ENCODE data around the gene IQSEC1. TPM values are rescaled to one million over a fixed set of nuclear protein-coding genes. Genes with fewer than 3 reads are reported as not detected.

The IQSEC1 gene
- total and polyA plus RNA-seq, 9 of the 15 experiments (the other 6 are each of a cell fraction or from before 2014, with no cell fraction given) = 0.56 to 39.0 (median 6.8) TPM

DNA sequence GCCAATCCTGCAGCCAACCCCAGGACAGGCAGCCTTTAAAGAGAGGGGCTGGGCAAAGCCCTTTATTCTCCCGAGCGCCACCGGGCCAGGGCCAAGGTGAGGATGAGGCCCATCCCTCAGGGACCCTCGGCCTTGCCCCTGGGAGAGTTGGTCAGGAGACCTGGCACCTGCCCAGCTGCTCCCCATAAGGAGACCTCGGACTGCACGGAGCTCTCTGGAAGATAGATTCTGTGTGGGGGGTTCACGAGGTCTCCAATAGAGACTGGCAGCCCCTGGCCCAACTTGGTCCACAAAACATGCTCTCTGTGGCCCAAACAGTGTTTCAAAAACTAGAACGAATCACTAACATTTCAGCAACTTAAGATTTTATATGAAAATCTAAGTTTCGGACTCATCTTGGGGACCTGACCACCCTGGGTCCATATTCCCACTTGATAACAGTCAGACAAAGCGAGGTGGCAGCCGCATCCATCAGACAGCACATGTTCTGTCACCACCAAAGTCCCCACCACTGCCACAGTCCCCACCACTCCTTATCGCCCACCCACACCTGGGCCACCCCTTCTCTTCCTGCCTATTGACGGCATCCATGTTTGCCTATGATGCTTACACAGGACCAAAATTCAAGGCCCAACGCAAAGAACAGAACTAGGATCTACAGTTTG, 117.4 kb downstream of the IQSEC1 start (continued):
- no peak for TF ChIP-seq MITF (IDR thresholded peaks at IDR 0.05)
- TF ChIP-seq DDX20 (tag; IDR thresholded peaks at IDR 0.05; ENCODE audit: low read depth) = no peak
- TF ChIP-seq RBM17 (IDR thresholded peaks at IDR 0.05; ENCODE audit: borderline replicate concordance, low read depth, low read length) = no peak
- 0 out of 4 replicates have a peak, but pooled peaks of 1 of the 2 experiments have one; percentile 26 for TF ChIP-seq ARNT (IDR thresholded peaks at IDR 0.05)
- 0 out of 2 replicates have a peak, but pooled peaks have one; percentile 3 for TF ChIP-seq TEAD4 (IDR thresholded peaks at IDR 0.05; ENCODE audit: low read length)
- no peak for TF ChIP-seq TEAD4 (CRISPR knock-in tag; IDR thresholded peaks at IDR 0.05; ENCODE audit: borderline replicate concordance)
- TF ChIP-seq CBFA2T3 (IDR thresholded peaks at IDR 0.05) = peak; percentile 64
- TF ChIP-seq DACH1 (IDR thresholded peaks at IDR 0.05; ENCODE audit: partially characterized antibody) = no peak
- no peak for TF ChIP-seq ELK1 (CRISPR knock-in tag; IDR thresholded peaks at IDR 0.05)
- TF ChIP-seq, protein P1, sequence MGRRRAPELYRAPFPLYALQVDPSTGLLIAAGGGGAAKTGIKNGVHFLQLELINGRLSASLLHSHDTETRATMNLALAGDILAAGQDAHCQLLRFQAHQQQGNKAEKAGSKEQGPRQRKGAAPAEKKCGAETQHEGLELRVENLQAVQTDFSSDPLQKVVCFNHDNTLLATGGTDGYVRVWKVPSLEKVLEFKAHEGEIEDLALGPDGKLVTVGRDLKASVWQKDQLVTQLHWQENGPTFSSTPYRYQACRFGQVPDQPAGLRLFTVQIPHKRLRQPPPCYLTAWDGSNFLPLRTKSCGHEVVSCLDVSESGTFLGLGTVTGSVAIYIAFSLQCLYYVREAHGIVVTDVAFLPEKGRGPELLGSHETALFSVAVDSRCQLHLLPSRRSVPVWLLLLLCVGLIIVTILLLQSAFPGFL (CRISPR knock-in tag; IDR thresholded peaks at IDR 0.05) = no peak
- no peak for TF ChIP-seq ZSCAN32 (CRISPR knock-in tag; IDR thresholded peaks at IDR 0.05)
- TF ChIP-seq, protein P2, sequence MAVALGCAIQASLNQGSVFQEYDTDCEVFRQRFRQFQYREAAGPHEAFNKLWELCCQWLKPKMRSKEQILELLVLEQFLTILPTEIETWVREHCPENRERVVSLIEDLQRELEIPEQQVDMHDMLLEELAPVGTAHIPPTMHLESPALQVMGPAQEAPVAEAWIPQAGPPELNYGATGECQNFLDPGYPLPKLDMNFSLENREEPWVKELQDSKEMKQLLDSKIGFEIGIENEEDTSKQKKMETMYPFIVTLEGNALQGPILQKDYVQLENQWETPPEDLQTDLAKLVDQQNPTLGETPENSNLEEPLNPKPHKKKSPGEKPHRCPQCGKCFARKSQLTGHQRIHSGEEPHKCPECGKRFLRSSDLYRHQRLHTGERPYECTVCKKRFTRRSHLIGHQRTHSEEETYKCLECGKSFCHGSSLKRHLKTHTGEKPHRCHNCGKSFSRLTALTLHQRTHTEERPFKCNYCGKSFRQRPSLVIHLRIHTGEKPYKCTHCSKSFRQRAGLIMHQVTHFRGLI (CRISPR knock-in tag; IDR thresholded peaks at IDR 0.05) = no peak
- TF ChIP-seq SRF (CRISPR knock-in tag; IDR thresholded peaks at IDR 0.05) = no peak
- TF ChIP-seq THAP7 (CRISPR knock-in tag; IDR thresholded peaks at IDR 0.05) = no peak
- TF ChIP-seq ZNF79 (CRISPR knock-in tag; IDR thresholded peaks at IDR 0.05; ENCODE audit: low read depth) = no peak
- no peak for TF ChIP-seq PURB (CRISPR knock-in tag; IDR thresholded peaks at IDR 0.05; ENCODE audit: low read depth)
- TF ChIP-seq, protein P3, sequence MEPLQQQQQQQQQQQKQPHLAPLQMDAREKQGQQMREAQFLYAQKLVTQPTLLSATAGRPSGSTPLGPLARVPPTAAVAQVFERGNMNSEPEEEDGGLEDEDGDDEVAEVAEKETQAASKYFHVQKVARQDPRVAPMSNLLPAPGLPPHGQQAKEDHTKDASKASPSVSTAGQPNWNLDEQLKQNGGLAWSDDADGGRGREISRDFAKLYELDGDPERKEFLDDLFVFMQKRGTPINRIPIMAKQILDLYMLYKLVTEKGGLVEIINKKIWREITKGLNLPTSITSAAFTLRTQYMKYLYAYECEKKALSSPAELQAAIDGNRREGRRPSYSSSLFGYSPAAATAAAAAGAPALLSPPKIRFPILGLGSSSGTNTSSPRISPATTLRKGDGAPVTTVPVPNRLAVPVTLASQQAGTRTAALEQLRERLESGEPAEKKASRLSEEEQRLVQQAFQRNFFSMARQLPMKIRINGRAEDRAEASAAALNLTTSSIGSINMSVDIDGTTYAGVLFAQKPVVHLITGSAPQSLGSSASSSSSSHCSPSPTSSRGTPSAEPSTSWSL (CRISPR knock-in tag; IDR thresholded peaks at IDR 0.05; ENCODE audit: borderline replicate concordance) = no peak
- no peak for TF ChIP-seq CHD4 (IDR thresholded peaks at IDR 0.05; ENCODE audit: insufficient read depth, insufficient replicate concordance, low read depth, low read length, poor library complexity, severe bottlenecking)
- no peak for TF ChIP-seq RBM14 (IDR thresholded peaks at IDR 0.05; ENCODE audit: borderline replicate concordance, insufficient read depth, low read depth, low read length)
- TF ChIP-seq ZNF217 (CRISPR knock-in tag; IDR thresholded peaks at IDR 0.05) = no peak
- no peak for TF ChIP-seq NCOR1 (IDR thresholded peaks at IDR 0.05)
